Endothelial cell (in vitro differentiated cells): ENCODE data around the gene DAPL1. TPM values are rescaled to one million over a fixed set of nuclear protein-coding genes. Genes with fewer than 3 reads are reported as not detected.

Experiments
- DNase-seq: peaks from one replicate; pipeline ENCODE4 v3.0.0; 2021; ENCODE audit warnings: low spot score
- H3K27ac Mint-ChIP-seq: one replicate; pipeline ENCODE4 v1.8.0; 2021; ENCODE audit warnings: mixed read lengths, inconsistent platforms; ENCODE audit not compliant: unreplicated experiment
- H3K27me3 Mint-ChIP-seq: one replicate; pipeline ENCODE4 v1.8.0; 2021; ENCODE audit warnings: mild to moderate bottlenecking, moderate library complexity, mixed read lengths, inconsistent platforms; ENCODE audit not compliant: unreplicated experiment
- H3K36me3 Mint-ChIP-seq: one replicate; pipeline ENCODE4 v1.8.0; 2021; ENCODE audit warnings: mild to moderate bottlenecking, low read depth, mixed read lengths, inconsistent platforms; ENCODE audit not compliant: unreplicated experiment
- H3K4me1 Mint-ChIP-seq: one replicate; pipeline ENCODE4 v1.8.0; 2021; ENCODE audit warnings: mild to moderate bottlenecking, mixed read lengths, inconsistent platforms; ENCODE audit not compliant: unreplicated experiment
- H3K4me3 Mint-ChIP-seq: one replicate; pipeline ENCODE4 v1.8.0; 2021; ENCODE audit warnings: mild to moderate bottlenecking, mixed read lengths, inconsistent platforms; ENCODE audit not compliant: unreplicated experiment
- H3K9me3 Mint-ChIP-seq: one replicate; pipeline ENCODE4 v1.8.0; 2021; ENCODE audit warnings: mixed read lengths, inconsistent platforms; ENCODE audit not compliant: unreplicated experiment
- total RNA-seq: library from RNA; stranded (reverse); fragmentation: NEBNext Ultra II Directional; extraction: Animal tissue kit (Norgen Biotek cat#: 25700); gene quantifications from one replicate; pipeline ENCODE4 v1.2.1, GENCODE V29; 2021; ENCODE audit not compliant: unreplicated experiment
- TF ChIP-seq, protein P1 (sequence below): fragments of 200-600 bp; sonication (generic); IDR thresholded peaks from one replicate; pipeline ENCODE4 v1.5.0; 2021; ENCODE audit warnings: antibody characterized with exemption; ENCODE audit not compliant: unreplicated experiment

Gene DAPL1
- total RNA-seq, 1 donor from 2014 or later = not detected

DNA sequence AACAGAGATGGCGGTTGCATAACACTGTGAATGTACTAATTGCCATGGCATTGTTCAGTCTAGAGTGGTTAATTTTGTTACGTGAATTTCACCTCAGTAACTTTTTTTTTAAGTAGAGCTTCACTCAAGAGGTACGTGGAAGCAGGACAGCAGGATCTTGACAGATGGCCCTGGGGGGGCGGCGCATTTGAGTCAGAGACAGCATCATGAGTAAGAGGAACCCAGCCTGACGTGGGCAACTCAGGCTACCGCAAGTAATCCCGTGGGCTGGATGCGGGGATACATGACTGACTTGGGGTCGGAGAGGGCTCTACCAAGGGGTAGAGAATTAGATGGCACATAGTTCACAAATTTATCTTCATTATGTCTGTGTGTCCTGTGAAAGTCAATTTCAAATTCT is 38.1 kb upstream of the DAPL1 start:
- no peaks in the 10 kb centered on the region for H3K9me3 Mint-ChIP-seq
- no peaks in the 10 kb centered on the region for H3K36me3 Mint-ChIP-seq
- peaks cover 6% of the 10 kb centered on the region for H3K4me1 Mint-ChIP-seq
- peaks cover 3% of the 10 kb centered on the region for H3K27me3 Mint-ChIP-seq
- H3K27ac Mint-ChIP-seq = no peak overlapping the region
- DNase-seq = no peak
- TF ChIP-seq, protein P1, sequence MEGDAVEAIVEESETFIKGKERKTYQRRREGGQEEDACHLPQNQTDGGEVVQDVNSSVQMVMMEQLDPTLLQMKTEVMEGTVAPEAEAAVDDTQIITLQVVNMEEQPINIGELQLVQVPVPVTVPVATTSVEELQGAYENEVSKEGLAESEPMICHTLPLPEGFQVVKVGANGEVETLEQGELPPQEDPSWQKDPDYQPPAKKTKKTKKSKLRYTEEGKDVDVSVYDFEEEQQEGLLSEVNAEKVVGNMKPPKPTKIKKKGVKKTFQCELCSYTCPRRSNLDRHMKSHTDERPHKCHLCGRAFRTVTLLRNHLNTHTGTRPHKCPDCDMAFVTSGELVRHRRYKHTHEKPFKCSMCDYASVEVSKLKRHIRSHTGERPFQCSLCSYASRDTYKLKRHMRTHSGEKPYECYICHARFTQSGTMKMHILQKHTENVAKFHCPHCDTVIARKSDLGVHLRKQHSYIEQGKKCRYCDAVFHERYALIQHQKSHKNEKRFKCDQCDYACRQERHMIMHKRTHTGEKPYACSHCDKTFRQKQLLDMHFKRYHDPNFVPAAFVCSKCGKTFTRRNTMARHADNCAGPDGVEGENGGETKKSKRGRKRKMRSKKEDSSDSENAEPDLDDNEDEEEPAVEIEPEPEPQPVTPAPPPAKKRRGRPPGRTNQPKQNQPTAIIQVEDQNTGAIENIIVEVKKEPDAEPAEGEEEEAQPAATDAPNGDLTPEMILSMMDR = no peak
- H3K4me3 Mint-ChIP-seq = no peak overlapping the region

DNA sequence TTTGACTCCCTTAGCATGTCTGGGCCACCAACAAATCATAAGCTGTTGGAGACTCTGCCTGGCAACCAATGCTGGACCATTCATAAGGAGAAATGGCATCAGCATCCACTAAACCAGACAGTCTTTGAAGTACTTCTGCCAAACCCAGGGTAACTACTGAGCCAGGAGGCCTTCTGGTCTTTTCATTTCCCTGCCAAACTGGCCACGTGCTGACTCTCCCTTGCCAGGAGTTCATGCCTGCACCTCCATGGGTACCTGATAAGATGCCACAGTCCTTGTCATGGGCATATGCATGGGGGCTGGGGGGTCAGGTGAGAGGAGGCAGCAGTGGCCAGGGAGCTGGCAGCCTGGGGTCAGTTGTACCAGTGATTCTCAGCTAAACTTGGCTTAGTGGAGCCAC is 34.2 kb upstream of the DAPL1 start:
- DNase-seq = no peak
- H3K4me3 Mint-ChIP-seq = no peak overlapping the region
- TF ChIP-seq, protein P1 = no peak
- no peaks in the 10 kb centered on the region for H3K9me3 Mint-ChIP-seq
- no peak overlapping the region for H3K27ac Mint-ChIP-seq
- H3K27me3 Mint-ChIP-seq = peaks cover 3% of the 10 kb centered on the region
- H3K4me1 Mint-ChIP-seq = peaks cover 3% of the 10 kb centered on the region
- H3K36me3 Mint-ChIP-seq = no peaks in the 10 kb centered on the region

DNA sequence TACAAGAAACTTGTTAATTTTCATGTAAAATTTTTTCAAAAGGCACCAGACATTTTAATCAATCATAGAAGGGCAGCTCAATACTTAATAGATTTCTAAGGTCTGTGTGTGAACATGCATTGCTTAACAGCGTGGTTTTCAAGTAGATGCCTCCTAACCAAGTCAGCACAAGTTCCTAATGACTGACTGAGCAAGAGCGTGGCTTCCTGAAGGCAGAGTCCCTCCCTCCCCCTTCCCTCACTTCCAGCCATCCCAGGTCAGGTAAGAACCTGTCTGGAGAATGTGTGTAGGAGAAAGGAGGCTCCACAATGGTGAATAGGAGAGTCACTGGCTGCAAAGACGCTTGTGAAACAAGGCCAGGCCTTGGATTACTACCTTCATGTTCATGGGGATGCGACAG is 33.5 kb upstream of the DAPL1 start:
- no peaks in the 10 kb centered on the region for H3K36me3 Mint-ChIP-seq
- TF ChIP-seq, protein P1 = no peak
- no peak for DNase-seq
- no peak overlapping the region for H3K4me3 Mint-ChIP-seq
- peaks cover 1% of the 10 kb centered on the region for H3K27me3 Mint-ChIP-seq
- H3K9me3 Mint-ChIP-seq = no peaks in the 10 kb centered on the region
- peaks cover 3% of the 10 kb centered on the region for H3K4me1 Mint-ChIP-seq
- H3K27ac Mint-ChIP-seq = no peak overlapping the region

DNA sequence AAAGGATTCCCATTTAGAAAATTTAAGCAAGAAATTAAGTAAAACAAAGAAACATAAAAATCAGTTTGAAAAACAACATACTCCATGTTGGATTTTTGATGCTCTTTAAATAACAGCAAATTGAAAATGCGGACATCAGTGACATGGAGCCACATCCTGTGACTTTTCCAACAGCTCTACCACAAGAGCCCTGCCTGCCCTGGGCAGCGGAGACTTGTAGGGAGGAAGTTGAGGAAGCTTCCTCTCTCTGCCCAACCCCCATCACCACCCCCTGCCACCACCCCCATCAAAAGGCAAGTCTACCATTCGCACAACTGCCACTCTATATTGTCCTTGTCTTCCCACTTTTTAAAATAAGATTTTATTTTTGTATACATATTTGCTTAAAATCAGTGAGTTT is 32.8 kb upstream of the DAPL1 start:
- Mint-ChIP-seq H3K27ac (no peak overlapping the region), H3K4me3 (no peak overlapping the region), H3K36me3 (no peaks in the 10 kb centered on the region), H3K9me3 (no peaks in the 10 kb centered on the region), H3K27me3 (no peaks in the 10 kb centered on the region), H3K4me1 (peaks cover 3% of the 10 kb centered on the region)
- DNase-seq = no peak
- TF ChIP-seq, protein P1 = no peak

DNA sequence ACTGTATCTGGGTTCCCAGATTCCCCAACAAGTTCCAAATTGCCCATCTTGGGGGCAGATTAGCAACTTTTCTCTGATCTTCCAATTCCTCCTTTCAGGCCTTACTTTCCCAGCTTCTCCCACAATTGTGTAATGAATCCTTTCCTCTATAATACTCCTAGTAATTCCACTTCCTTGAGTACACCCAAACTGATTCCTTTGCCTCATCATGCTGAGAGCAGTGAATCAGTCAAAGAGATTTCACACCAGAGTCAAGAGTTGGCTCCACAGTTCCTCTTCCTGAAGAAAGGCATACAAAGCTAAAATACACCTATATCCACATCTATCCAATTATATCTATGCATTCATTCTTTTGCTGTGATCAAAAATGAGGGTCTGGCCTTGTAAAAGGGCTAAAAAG is 28.6 kb upstream of the DAPL1 start:
- Mint-ChIP-seq H3K4me3 (no peak overlapping the region), H3K27ac (no peak overlapping the region), H3K9me3 (no peaks in the 10 kb centered on the region), H3K27me3 (no peaks in the 10 kb centered on the region), H3K36me3 (no peaks in the 10 kb centered on the region), H3K4me1 (no peaks in the 10 kb centered on the region)
- TF ChIP-seq, protein P1 = no peak
- no peak for DNase-seq
